Activated T-cell treated with anti-CD3 and anti-CD28 coated beads for 4 hours (primary cell): ENCODE measurements around the gene PRKG1.

ENCODE experiments used
- DNase-seq: peaks from one replicate; pipeline ENCODE4 v3.0.0-alpha.2; 2020

PRKG1 gene

DNA sequence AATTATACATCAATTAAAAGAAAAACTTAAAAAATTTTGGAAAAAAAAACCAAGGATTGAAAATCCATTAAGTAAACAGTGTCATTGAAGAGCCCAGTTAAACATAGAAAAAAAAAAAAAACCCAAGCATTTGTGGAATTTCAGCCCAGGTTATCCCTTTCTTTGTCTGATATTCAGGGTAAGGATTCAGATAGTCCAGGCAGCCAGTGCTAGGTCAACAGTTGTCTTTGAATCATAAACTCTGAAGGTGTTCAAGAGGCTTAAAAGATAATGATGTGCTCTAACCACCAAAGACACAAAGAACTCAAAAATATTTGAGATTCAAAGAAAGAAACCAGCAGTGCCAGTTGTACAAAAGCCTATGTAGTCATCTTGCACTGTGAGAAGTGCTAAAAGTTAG lies 969.5 kb downstream of the PRKG1 start:
- no peak for DNase-seq

DNA sequence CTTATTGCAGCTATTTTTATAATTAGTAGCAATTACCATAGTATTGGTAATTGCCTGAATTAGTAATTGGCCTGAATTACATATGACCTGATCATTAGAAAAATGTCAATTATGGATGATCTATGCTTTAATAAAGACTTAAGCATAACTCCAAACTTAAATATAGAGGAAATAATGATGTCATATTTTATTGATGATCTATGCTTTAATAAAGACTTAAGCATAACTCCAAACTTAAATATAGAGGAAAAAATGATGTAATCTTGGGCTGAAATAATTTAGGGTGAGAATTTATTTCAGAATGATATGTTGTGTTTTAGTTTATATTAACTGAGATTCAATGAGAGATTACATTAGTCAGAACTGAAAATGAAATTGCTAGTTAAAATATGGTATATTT lies 973.8 kb downstream of the PRKG1 start:
- no peak for DNase-seq

- DNase-seq: no peak
Observed at GRCh38 chr10:52050429-52051047, 976.3 kb downstream of the PRKG1 start.

- no peak for DNase-seq
Observed at GRCh38 chr10:52053497-52053896, 979.2 kb downstream of the PRKG1 start.

- DNase-seq: no peak
Observed at GRCh38 chr10:52056291-52056690, 982.0 kb downstream of the PRKG1 start.

DNA sequence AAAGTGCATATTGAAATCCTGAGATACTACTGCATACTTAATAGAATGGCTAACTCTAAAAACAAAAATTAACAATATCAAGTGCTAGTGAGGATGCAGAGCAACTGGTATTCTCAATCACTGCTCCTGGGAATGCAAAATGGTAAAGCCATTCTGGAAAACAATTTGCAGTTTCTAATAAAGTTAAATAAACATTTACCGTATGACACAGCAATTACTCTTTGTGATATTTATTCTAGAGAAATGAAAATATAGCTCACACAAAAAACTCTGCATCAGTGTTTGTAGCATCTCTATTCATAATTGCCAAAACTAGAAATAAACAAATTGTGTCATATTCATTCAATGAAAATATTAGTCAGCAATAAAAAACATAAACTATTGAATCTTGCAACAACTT lies 984.8 kb downstream of the PRKG1 start:
- no peak for DNase-seq

- DNase-seq: no peak
Observed at GRCh38 chr10:52063159-52063558, 988.9 kb downstream of the PRKG1 start.

- DNase-seq: no peak
Observed at GRCh38 chr10:52064084-52064845, 990.0 kb downstream of the PRKG1 start.

DNA sequence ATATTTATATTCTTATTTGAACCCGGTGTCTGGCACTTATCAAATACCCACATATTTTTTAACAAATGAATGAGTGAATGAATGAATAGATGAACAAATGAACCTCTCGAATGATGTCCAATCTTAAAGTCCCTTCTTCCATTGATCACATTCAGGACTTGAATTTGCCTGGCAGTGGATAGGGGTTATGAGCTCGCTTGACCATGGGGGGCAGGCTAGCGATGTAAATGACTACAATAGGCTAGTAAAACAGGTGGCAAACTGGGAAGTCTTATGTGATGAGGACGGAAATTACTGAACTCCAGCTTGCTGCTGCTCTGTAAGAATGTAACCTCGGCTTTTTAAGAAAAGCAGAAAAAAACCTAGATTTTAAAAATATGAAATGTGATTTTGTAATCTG lies 992.1 kb downstream of the PRKG1 start:
- no peak for DNase-seq

GRCh38 chr10:52068485-52068884 lies 994.2 kb downstream of the PRKG1 start:
- DNase-seq: no peak

DNA sequence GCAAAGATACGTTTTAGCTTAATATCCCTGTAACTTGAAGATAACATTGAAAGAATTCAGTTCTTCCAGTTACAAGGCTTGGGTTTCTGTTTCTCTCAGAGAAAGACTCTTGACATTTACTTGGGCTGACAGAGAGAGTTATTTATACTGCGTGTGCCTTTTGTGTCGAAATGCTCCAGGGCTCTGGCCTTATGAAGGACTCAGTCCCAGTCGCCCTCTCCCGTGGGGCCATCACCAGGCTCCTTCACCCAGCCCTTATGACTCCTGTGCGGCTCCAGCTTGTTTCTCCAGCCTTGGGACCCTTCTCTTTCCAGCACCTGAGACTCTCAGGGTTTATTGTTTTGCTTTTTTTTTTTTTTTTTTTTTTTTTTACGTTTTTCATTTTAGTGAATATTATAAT lies 997.5 kb downstream of the PRKG1 start:
- DNase-seq: no peak

GRCh38 chr10:52074505-52075026 lies 1000.3 kb downstream of the PRKG1 start:
- no peak for DNase-seq

DNA sequence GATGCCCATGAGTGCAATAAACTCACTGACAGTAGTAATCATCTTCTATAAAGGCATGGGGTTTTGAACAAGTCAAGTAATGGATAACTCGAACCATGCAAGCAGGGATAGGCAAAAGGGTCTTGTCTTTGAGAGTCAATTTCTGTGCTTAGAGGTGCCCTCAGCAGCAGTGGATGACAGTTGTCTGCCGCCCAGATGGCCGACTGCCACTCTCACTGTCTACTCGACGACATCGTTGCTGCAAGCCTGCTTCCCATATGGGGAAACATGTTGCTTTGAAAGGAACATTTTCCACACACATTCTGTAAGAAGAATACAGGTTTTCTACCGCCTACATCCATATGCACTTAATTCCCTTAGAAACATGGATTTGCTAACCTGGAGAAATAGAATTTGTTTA lies 1003.5 kb downstream of the PRKG1 start:
- DNase-seq: no peak

- no peak for DNase-seq
Observed at GRCh38 chr10:52078397-52078937, 1004.2 kb downstream of the PRKG1 start.

- DNase-seq: no peak
Observed at GRCh38 chr10:52082307-52082706, 1008.0 kb downstream of the PRKG1 start.

GRCh38 chr10:52083422-52083821 lies 1009.1 kb downstream of the PRKG1 start:
- no peak for DNase-seq

DNA sequence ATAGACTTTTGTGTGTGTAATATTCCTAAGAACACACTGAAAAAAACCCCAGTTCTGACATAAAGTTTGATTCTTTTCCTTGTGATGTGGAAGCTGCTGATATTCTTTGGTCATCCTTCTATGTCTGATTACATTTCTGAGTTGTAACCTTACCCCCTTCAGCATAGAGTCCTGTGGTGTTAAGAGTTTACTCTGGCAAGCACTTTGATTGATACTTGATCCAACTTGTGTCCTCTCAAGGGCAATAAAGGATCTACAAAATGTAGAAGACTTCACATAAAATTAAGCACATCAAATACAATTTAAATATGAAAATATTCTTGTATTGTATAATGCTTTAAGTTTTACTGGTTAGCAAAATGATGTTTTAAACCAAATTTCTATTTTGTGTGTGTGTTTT lies 1018.1 kb downstream of the PRKG1 start:
- no peak for DNase-seq

- no peak for DNase-seq
Observed at GRCh38 chr10:52098130-52098529, 1023.8 kb downstream of the PRKG1 start.

GRCh38 chr10:52099026-52099600 lies 1024.8 kb downstream of the PRKG1 start:
- DNase-seq: no peak

- no peak for DNase-seq
Observed at GRCh38 chr10:52100011-52100547, 1025.8 kb downstream of the PRKG1 start.

- DNase-seq: no peak
Observed at GRCh38 chr10:52105301-52105700, 1031.0 kb downstream of the PRKG1 start.

DNA sequence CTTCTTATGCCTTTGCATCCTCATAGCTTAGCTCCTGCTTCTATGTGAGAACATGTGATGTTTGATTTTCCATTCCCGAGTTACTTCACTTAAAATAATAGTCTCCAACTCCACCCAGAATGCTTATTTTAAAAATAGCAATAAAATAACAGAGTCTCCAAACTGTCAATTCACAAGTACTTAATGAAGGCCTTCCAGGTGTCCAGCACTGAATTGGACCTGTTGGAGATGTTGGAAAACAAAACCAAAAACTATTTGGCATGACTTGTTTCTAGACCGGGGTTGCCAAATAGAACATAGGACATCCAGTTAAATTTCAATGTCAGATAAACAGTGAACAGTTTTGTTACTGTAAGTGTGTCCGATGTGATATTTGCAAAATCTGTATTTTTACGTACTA lies 1031.7 kb downstream of the PRKG1 start:
- no peak for DNase-seq

- no peak for DNase-seq
Observed at GRCh38 chr10:52106899-52107298, 1032.6 kb downstream of the PRKG1 start.

DNA sequence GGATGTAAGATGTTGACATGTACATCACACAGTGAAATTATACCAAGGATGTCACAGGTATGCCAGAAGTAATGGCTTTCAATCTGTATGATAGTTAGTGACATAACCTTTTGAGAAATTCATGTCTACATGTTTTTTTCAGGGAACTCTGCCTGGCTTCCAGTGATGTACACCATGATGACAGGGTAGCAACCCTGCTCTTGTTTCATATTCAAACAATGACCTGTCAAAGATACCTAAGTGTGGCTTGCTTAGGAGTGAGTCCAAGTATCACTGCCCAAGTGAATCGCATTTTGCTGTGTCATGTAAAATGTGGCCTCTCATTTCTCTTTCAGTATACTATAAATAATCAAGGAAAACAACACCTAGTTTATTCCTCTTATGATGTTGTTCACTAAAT lies 1033.9 kb downstream of the PRKG1 start:
- DNase-seq: no peak
